HL-60/S4 treated with phorbol 12-myristate 13-acetate at 8.2 ng/mL for 4 days and 3 days (cell line): ENCODE data around the gene NOTUM.
"Not testable (repeated sequence)": the region's sequence is repeated elsewhere in the genome, so short reads cannot be mapped to it uniquely, and the experiment has no call there.

ENCODE experiments used
- in situ Hi-C: fragments of 300-500 bp; cut with MboI; formaldehyde crosslinking; loops from 2 replicates; pipeline ENCODE4 v1.15.0; 2022; ENCODE audit warnings: low sequenced_read_pairs

The NOTUM gene

DNA sequence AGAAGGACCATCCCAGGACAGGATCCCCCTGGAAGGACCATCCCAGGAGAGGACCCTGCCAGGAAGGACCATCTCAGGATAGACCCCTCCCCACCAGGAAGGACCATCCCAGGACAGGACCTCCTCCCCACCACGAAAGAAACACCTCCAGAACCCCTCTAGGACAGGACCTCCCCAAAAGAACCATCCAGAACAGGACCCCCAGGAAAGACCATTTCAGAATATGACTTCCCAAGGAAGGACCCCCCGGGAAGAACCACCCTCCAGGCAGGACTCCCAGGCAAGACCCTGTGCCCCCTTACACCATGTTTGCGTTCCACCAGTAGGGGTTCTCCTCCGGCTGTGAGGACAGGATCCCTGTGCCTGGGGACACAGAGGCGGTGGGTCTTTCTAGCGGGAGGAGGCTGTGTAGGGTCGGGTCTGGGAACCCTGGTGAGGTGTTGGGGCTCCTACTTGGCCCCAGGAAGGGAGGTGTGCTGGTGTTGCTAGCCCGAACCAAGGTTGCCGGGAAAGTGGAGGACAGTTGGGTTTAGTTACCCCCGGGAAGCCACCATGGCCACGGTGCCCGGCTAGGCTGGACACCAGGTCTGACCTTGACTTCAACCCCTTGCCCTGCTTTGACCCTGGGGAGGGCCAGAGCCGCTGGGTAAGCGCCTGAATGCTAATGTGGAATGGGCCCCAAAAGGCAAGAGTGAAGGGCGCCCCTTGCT, 2.2 kb downstream of the NOTUM start:
- in situ Hi-C loops = no loop called here

DNA sequence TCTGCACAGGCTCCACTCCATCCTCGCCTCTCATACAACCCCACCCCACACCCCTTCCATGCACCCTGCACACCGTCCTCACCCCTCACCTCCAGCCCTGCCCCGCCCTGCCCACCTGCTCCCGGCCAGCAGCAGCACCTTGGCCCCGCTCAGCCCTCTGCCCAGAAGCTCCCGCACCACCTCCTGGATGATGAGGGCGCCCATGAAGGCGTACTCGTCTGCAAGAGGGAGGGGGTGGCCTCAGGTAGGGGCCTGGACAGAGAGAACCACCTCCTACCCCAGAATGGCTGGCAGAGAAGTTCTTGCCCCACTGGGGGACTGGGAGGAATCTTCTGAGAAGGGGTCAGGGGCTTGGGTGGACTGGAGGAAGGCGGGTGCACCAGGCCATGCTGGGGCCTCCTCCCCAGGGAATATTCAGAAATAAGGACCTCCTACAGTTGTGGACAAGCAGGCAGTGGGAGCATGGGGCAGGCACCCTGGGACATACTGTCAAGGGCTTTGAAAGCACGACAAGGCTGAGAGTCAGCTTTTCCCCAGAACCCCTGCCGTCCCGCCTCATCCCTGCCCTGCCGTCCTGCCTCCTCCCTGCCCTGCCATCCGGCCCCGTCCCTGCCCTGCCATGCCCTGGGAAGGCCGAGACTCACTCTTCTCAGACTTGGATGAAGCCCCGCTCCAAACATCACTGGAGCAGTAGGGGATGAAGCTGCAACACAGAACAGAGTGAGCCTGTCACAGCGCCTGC, 3.1 kb downstream of the NOTUM start:
- in situ Hi-C loops = no loop called here

DNA sequence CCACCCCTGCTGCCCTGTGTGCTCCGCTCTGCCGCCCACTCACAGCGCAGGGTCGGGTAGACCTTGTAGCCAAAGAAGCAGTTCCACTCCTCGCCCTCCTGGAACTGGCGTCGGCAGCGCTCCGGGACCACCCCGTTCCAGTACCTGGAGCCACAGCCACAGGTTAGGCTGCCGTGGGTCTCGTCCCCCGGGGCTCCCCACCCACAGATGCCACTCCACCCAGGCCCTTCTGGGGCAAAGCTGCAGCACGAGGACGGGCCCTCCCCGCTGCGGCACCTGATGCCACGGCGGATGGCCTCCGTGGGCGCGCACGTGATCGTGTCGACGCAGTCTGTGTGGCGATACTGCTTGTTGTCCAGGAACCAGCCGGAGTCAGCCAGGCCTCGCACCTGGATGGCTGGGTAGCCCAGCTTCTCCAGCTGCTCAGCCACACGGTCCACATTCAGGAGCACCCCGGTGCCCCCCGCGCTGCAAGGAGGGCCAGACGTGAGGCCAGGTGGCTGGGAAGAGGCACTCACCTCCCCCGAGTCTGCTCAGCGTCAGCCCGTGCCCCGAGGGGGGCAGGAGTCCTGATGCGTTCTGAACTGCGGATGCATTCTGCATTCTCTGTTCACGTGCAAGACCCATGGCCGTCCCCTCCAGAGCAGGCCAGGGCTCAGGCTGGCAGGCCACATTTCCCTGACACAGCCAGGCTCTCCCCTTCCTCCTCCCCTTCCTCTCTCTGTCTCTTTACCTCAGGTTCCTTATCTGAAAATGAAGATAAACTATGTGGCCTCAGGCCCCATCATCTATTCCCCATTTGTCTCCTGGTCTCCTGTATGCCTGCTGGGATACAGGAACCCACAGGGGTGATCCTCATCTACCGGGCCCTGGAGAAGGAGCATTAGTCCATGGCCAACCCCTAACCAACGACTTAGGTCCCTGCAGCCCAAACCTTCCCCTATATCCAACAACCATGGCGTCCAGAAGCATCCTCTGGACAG, 4.1 kb downstream of the NOTUM start:
- in situ Hi-C loops = no loop called here

DNA sequence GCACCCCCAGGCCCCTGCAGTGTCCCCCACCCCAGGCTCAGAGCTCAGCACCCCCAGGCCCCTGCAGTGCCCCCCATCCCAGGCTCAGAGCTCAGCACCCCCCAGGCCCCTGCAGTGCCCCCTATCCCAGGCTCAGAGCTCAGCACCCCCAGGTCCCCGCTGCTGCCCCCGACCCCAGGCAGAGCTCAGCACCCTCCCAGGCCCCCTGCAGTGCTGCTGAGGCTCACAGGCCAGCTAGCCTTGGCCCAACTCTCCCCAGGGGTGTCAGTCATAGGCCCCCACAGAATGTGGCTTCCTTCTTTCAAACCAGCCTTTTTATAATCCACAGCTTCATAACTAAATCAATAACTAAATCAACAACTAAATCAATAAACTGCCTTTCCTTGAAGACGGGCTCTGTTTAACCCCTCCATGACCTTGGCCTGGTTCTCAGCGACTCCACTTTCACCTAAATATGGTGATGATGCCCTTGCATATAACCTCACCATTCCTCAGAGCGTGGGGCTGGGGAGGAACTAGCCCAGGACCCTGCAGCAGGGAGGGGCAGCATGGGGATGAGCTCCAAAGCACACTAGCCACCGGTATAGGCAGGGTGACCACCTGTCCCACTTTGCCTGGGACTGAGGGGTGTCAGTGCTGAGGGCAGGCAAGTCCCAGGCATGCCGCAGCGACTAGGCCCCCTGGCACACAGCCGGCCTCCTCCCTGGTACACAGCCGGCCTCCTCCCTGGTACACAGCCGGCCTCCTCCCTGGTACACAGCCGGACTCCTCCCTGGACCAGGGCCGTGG, 5.0 kb downstream of the NOTUM start:
- in situ Hi-C loops = no loop called here

DNA sequence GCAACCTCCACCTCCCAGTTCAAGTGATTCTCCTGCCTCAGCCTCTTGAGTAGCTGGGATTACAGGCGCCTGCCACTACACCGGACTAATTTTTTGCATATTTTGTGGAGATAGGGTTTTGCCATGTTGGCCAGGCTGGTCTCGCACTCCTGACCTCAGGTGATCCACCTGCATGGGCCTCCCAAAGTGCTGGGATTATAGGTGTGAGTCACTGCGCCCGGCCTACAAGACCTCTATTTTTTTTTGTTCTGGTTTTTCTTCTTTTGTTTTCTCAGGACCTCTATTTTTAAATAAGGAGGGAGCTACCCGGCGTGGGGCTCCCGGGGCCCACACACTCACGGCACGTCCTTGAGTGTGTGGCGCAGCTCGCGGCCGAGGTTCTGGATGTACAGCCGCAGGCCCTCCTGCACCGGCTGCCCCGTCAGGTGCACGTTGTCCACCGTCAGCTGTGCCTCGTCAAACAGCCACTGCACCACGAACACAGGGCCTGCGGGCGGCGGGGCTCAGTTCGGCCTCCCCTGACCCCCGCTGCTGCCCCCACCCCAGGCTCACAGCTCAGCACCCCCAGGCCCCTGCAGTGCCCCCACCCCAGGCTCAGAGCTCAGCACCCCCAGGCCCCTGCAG, 5.8 kb downstream of the NOTUM start:
- in situ Hi-C loops = no loop called here

DNA sequence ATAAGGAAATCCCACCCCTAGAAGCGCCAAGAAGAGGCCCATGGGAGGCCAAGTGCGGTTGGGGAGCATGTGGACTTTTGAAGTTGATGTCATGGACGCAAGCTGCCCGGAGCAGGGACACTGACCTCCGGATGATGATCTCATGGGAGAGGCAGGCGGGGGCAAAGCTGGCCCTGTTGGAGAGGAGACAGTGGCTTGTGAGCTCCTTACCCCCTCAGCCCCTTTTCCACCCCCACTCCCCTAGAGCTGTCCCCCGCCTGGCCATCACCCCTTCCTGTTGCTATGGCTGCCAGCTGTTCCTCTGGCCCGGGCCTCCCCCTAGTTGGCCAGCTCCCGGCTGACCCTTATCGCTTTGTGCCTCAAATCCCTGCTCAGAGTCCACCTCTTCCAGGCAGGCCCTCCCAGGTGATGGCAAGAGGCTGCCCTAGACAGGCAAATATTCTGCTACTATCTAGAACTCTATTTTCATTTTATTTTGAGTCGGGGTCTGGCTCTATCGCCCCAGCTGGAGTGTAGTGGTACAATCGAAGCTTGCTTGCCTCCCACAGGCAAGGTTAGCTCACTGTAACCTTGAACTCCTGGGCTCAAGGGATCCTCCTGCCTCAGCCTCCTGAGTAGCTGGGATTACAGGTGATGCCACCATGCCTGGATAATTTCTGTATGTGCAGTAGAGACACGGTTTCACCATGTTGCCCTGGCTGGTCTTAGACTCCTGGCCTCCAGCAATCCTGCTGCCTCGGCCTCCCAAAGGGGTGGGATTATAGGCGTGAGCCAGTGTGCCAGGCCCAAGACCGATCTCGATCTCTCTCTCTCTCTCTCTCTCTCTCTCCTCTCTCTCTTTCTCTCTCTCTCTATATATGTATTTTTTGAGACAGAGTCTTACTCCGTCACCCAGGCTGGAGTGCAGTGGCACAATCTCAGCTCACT, 6.6 kb downstream of the NOTUM start:
- in situ Hi-C loops = no loop called here

DNA sequence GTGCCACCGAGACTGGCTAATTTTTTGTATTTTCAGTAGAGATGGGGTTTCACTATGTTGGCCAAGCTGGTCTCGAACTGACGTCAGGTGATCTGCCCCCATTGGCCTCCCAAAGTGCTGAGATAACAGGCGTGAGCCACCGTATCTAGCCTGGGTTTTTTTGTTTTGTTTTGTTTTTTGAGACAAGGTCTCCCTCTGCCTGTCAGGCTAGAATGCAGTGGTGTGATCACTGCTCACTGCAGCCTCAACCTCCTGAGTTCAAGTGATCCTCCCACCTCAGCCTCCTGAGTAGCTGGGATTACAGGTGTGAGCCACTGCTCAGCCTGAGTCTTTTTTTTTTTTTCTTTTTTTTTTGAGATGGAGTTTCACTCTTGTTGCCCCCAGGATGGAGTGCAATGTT, 7.5 kb downstream of the NOTUM start:
- in situ Hi-C loops = not testable (repeated sequence)

DNA sequence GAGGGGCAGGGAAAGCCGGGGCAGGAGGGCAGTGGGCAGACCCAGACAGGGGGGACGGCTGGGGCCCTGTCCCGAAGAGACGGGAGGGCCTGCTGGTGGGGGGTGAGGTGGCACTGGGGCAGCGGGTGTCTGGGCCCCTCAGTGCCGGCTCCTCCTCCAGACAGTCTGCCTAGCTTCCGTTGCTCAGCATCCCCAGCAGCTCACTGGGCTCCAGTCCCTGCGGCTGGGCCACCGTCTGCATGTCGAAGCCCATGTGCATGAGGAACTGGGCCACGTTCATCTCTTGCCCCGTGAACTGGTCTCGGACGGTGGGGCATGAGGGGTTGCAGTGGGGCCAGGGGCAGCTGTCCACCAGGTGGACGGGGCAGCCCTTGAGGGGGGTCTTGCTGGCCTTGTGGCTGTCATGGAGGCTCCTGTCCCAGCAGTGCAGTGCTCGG, 8.2 kb downstream of the NOTUM start:
- in situ Hi-C loops = no loop called here

DNA sequence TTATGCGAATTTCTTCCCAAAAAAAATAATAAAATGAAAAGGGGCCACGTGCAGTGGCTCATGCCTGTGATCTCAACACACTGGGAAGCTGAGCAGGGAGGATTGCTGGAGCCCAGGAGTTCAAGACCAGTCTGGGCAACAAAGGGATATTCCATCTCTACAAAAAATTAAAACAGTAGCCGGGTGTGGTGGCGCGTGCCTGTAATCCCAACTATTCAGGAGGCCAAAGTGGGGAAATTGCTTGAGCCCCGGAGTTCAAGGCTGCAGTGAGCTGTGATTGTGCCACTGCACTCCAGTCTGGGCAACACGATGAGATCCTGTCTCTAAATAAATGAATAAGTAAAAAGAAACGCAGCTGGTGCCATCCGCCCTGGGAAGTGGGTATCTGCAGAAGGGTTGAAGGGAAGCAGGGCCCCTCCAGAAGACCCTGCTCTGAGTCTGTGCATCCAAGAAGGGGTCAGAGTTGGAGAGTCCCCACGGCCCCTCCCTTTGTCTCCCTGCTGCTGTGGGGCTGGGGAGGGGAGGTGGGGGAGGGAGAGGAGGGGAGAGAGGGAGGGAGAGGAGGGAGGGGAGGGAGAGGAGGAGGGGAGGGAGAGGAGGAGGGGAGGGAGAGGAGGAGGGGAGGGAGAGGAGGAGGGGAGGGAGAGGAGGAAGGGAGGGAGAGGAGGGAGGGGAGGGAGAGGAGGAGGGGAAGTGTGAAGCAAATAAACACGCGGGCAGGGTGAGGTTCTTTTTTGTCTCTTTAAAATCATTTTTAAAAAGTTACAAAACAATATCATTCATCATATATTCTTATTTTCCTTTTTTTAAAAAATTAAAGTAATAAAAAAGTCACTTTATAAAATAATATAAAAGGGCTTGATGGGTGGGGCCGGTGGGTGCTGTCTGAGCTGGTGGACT, 9.0 kb downstream of the NOTUM start:
- in situ Hi-C loops = no loop called here

DNA sequence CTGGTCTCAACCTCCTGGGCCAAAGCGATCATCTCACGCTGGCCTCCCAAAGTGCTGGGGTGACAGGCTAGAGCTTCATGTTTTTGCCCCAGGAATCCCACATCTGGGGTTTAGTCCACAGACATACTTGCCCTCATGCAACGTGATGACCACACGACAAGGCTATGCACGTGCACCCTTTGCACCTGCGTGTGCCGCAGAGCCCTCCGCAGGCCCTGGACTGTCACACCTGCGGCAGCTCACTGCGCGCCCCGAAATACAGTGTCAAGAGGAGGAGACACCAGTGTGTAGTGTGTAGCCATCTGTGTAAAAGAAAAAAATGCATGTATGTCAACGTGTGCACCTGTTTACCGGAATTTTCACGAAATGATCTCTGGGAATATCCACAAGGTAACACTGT, 10.5 kb downstream of the NOTUM start:
- in situ Hi-C loops = no loop called here

DNA sequence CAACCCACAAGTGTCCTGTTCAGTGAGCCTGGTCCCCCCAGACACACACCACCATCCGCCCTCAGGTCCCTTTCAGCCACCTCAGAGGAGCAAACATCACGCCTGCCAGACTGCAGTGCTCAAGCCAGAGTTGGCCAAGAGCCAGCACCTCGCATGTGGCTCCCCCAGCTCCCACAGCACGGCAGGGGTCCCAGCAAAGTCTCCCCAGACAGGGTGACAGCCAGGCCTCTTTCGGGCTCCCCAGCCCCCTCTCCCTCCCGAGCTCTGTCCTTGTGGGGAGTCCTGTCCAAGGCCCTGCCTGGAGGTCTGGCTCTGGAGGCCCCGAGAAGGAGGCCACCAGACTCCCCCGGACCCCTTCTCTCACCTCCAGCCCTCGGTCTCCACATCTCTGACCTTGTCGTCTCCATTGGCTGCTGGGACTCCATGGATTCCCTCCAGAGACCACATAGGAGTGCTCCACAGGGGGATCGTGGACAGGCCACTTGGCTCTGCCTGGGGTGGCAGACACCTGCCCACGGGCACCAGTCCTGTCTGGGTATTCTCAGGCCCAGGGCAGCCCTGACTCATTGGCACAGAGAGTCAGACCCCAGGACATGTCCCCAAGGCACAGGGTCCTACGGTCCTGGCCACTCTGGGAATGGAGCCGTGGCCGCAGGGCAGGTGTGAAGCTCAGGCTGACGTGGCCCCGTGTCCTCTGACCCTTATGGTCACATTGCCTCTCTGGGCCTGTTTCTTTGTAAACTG, 12.2 kb downstream of the NOTUM start:
- in situ Hi-C loops = no loop called here

DNA sequence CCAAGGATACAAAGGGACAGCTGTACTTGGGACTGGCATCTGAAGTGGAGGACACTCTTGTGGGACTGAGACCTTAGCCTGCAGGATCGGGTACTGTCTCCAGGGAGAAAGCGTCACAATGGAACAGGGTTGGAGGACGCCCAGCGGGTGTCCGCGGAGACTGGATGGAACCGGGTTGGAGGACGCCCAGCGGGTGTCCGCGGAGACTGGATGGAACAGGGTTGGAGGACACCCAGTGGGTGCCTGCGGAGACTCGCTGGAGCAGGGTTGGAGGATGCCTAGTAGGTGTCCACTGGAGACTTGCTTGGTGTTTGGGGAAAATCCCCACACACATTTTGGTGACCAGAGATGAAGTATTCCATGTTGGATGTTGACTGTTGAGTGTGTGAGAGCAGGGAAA, 13.8 kb downstream of the NOTUM start, which contains the start of gene MYADML2:
Gene MYADML2, minus strand, starts transcription at position 45 of the 400 bp plus-strand sequence. CDS start 5,492 bp downstream, outside the sequence.
- in situ Hi-C loops = no loop called here

DNA sequence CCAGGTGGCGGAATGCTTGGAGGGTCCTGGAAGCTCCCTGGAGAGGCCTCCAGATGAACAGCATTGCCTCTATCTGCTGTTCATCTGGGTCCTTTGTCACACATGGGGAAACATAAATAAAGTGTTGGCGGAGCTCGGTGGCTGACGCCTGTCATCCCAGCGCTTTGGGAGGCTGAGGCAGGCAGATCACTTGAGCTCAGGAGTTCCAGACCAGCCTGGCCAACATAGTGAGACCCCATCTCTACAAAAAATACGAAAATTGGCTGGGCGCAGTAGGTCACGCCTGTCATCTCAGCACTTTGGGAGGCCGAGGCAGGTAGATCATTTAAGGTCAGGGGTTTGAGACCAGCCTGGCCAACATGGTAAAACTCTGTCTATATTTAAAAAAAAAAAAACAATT, 16.1 kb downstream of the NOTUM start:
- in situ Hi-C loops = no loop called here

DNA sequence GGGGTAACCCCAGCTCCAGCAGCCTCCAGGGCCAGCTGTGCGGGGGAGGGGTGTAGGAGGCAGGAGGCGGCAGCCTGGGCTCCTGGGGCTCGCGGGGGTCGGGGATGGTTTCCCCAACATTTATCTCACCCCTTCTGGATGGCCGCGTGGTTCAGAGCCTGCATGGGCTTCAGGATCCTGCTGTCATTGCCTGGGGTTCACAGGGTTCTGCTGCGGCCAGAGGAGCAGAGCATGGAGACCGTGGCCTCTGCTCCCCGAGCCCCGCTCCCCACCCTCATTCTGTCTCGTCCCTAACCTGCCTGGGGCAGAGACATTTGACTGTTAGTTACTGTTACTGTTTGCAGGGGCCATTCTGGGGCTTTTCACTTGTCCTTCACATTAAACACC, 18.8 kb downstream of the NOTUM start:
- in situ Hi-C loops = no loop called here

DNA sequence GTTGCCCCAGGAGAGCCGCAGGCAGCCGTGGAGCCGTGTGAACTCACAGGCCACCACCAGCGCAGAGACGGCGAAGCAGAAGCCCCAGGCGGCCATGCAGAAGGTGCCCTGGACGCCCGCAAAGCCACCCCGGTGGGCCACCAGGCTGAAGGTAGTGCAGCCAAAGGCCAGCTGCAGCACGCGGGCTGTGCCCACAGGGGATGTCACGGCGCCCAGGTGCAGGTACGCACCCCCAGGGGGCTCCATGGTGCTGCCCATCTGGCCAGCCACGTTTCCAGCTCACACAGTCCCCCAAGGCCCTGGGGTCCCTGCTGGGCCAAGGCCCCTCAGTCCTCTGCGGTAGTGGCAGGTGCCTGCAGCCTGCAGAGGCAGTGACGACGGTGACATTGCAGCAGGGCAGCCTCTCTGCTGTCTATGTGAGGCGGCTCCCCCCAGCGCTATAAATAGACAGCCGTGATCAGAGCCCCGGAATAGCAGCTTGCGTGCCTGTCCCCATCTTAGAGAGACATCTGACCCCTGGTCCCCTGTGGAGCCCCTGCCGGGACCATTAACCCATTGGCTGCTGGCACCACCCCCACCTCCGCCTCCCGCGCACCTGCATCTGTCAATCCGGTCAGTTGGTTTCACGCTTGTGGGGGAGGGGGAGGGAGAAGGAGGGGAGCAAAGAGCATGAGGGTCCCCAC, 19.4 kb downstream of the NOTUM start:
- in situ Hi-C loops = no loop called here
